LNCaP clone FGC (cell line): ENCODE data around the gene OXSM.

ENCODE experiments used
- DNase-seq: peaks from one replicate; pipeline ENCODE4 v3.0.0-alpha.2; 2011; ENCODE audit warnings: low read depth
- H3K4me3 ChIP-seq: 2 replicates; pipeline ENCODE4 v1.5.1; 2011; ENCODE audit warnings: mild to moderate bottlenecking, low read depth, low read length, control low read depth
- TF ChIP-seq, protein P1 (sequence below): IDR thresholded peaks from 2 replicates; pipeline ENCODE4 v1.5.1; 2012; ENCODE audit warnings: mild to moderate bottlenecking; ENCODE audit not compliant: control insufficient read depth, insufficient read depth; ENCODE audit errors: extremely low read depth

OXSM gene

DNA sequence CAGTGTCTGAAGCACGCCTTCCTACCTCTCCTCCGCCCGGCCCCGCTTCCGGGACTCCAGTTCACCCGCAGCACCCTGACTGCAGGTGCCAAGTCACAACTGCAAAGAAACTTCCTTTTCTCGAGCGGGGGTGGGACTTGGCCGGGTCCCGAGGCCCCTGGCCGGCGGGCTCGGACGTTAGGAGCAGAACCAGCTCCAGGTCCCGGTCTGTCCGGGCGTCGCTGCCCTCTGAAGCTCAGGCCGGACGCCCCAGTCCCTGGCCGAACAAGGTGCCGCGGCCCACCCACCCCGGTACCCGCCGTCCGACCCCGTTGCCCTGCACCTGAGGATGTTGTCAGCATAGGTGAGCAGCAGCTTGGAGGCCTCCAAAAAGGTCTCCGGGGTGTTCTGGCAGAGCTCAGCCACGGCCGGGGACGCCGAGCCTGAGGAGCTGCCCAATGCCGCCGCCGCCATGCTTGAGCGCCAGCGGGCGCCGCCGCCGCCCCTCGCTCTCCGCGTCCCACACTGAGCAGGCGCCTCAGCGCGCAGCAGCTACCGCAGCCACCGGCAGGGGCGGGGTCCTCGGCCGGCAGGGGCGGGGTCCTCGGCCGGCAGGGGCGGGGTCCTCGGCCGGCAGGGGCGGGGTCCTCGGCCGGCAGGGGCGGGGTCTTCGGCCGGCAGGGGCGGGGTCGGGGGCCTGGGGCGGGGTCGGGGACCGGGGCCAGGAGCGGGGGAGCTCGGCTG is 6.8 kb upstream of the OXSM start, which contains the start of gene NGLY1:
NGLY1 (minus strand) TSS at position 506 of the 723 bp plus-strand sequence; CDS start at position 453, 53 bp downstream.
- DNase-seq, result peak; percentile 44
- TF ChIP-seq, protein P1, sequence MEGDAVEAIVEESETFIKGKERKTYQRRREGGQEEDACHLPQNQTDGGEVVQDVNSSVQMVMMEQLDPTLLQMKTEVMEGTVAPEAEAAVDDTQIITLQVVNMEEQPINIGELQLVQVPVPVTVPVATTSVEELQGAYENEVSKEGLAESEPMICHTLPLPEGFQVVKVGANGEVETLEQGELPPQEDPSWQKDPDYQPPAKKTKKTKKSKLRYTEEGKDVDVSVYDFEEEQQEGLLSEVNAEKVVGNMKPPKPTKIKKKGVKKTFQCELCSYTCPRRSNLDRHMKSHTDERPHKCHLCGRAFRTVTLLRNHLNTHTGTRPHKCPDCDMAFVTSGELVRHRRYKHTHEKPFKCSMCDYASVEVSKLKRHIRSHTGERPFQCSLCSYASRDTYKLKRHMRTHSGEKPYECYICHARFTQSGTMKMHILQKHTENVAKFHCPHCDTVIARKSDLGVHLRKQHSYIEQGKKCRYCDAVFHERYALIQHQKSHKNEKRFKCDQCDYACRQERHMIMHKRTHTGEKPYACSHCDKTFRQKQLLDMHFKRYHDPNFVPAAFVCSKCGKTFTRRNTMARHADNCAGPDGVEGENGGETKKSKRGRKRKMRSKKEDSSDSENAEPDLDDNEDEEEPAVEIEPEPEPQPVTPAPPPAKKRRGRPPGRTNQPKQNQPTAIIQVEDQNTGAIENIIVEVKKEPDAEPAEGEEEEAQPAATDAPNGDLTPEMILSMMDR, result 0 out of 2 replicates have a peak, but pooled peaks have one; percentile 14
- peak within 1 kb of the TSS; percentile 64 for H3K4me3 ChIP-seq

DNA sequence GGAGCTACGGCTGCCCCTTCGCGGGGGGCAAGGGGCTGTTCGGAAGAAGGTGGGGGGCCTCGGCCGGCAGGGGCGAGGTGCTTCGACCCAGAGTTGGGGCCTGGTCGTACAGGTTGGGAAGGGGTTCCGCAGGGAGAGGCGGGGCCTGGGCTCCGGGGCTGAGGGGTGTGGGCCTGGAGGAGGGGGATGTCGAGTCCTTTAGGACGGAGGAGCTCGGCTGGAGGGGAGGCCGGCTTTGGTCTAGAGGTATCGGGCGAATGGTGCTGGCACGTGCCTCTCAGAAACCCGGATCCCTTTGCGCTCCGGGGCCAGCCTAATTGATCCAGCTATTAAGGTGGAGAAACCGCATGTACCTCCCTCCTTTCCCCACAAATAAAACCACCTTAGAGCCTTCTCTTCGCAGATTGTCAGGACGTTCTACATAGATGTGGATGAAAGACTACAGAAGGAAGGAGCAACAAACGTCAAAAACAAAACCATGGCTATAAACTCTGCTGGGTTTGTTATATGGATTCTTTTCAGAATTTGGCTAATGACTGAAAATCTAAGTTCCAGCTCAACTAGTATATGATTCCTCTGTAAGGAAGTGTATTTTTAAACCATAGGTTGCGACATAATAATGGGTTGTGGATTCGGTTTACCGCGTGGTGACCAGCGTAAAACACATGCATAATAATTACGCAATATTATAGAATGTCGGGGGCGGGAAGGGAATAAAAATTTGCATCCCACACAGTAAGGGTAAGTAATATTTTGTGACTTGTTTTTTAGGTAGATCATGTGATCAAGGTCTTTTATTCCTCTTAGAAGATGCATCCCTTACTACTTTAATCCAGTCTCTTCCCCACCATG is 6.0 kb upstream of the OXSM start:
- no peak for DNase-seq
- TF ChIP-seq, protein P1, result no peak
- H3K4me3 ChIP-seq, result peak overlapping the region; percentile 64

DNA sequence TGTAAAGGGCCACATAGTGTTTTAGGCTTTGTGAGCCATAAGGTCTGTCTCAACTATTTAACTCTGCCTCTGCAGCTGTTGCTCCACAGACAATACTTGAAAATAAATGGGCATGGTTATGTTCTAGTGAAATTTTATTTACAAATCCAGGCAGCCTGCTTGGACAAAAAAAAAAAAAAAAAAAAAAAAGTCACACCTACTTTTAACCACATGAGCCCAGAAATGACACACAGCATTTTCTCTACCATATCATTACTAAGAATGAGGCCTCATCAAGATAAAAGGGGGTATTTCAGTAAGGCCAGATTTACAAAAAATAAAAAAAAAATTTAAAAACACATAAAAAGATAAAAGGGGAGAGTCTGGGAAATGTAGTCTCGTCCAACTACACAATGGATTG is 4.9 kb upstream of the OXSM start:
- TF ChIP-seq, protein P1, result no peak
- H3K4me3 ChIP-seq, result no peak overlapping the region
- DNase-seq, result no peak

DNA sequence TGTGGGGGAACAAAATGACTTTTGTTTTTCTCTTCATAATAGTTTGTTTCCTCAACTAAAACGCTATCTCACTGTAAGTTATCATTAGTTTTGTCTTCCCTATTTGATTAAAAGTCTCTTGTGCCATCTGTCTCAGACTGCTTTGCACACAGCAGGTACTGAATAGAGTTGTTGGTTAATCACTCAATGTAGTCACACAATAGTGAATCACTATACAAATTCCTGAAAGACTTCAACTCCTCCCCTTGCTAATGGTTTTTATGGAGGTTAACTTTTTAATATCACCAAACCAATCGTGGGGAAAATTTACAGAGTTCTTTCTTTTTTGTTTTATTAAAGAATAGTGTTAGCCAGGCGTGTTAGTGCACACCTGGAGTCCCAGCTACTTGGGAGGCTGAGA is 4.1 kb upstream of the OXSM start:
- no peak for DNase-seq
- H3K4me3 ChIP-seq, result no peak overlapping the region
- TF ChIP-seq, protein P1, result no peak

DNA sequence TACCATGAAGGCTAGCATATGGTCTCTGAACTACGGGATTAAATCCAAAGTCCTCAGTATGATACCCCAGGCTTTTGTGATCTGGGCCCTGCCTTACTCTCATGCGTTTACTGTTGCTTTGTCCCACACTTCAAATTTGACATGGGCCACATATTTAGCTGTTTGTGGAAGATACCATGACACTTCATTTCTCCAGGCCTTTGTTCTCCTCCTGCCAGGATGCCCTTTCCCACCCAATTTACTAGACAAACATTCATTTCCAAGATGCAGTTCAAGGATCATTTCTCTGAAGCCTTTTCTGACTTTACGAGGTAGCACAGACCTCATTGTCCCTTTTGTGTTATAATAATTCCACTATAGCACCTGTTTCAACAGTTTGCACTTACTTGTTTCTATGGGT is 2.2 kb upstream of the OXSM start:
- no peak overlapping the region for H3K4me3 ChIP-seq
- TF ChIP-seq, protein P1, result no peak
- no peak for DNase-seq

DNA sequence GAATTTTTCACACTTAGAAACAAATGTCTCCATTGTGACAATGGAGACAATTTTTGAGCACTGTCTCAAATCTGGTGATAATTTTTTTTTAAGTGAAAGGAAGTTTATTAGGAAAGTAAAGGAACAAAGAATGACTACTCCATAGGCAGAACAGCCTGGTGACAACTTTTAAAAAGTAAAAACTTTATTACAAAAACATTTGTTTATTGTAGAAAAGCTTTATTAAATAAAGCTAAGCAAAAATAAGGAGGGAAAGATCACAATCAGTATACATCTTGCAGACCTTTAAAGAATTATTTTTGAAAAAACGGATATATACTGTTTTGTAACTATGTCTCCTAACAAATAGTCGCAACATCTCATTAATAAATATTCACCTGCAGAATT is 688 bp upstream of the OXSM start:
- peak overlapping the region; percentile 86 for H3K4me3 ChIP-seq
- DNase-seq, result no peak
- TF ChIP-seq, protein P1, result no peak
